Gastrocnemius medialis (tissue), 4 donors: ENCODE data around the gene ROBO2.

Experiments
- CTCF ChIP-seq, 5 experiments: fragments of 450-650 bp in 3 of 5; fragments of 200-600 bp in 2 of 5; sonication (generic) in 2 of 5; IDR thresholded peaks in 4 of 5; conservative IDR thresholded peaks in 1 of 5; 1 replicate in 4 of 5; 2 replicates in 1 of 5; pipeline ENCODE4 v1.5.1; 2016 to 2019; ENCODE audit warnings: antibody characterized with exemption in 5 of 5, mild to moderate bottlenecking in 3 of 5, moderate library complexity in 3 of 5
- POLR2A ChIP-seq, 2 donors: fragments of 450-650 bp; IDR thresholded peaks; one replicate each; pipeline ENCODE4 v1.6.1; 2017; ENCODE audit warnings: antibody characterized with exemption in 2 of 2, mild to moderate bottlenecking in 2 of 2, moderate library complexity in 2 of 2

GRCh38 chr3:77028005-77028404, 11.9 kb upstream of the ROBO2 start:
- TF ChIP-seq POLR2A (IDR thresholded peaks at IDR 0.05), result no peak
- no peak for TF ChIP-seq CTCF (IDR thresholded peaks at IDR 0.05 in 4 of 5, conservative IDR thresholded peaks at IDR 0.05 in 1 of 5)
